ENCODE measurements around the gene PARD3. TPM values are rescaled to one million over a fixed set of nuclear protein-coding genes. Genes with fewer than 3 reads are reported as not detected.

PARD3 gene
- total and polyA plus RNA-seq, 10 of the 15 experiments (the other 5 are each of a cell fraction or from before 2014, with no cell fraction given) = 2.6 to 43.1 (median 13.9) TPM

GRCh38 chr10:34476608-34477007 lies 338.5 kb downstream of the PARD3 start (continued):
- TF ChIP-seq MTA2 (IDR thresholded peaks at IDR 0.05; ENCODE audit: low read depth) (no peak), SMC3 (IDR thresholded peaks at IDR 0.05; ENCODE audit: borderline replicate concordance, low read length) (no peak), BRCA1 (IDR thresholded peaks at IDR 0.05; ENCODE audit: low read depth, low read length) (no peak), POU2F2 (IDR thresholded peaks at IDR 0.05; ENCODE audit: borderline replicate concordance, low read depth, low read length) (no peak)

GRCh38 chr10:34475786-34476185 lies 339.3 kb downstream of the PARD3 start:
- Histone ChIP-seq H3K4me2 (ENCODE audit: control insufficient read depth, insufficient read depth) (no peak overlapping the region), H3K9ac (ENCODE audit: control insufficient read depth, insufficient read depth, low read length) (no peak overlapping the region), H3K4me3 (no peak overlapping the region), H3K27ac (ENCODE audit: control insufficient read depth, insufficient read depth) (no peak overlapping the region), H3K36me3 (ENCODE audit: control insufficient read depth in 2 of 2, insufficient read depth in 2 of 2, low read length in 1 of 2) (no peaks in the 10 kb centered on the region), H2AFZ (ENCODE audit: control insufficient read depth, low read depth, low read length) (no peak overlapping the region), H3K27me3 (replicated peaks in 1 of 2; ENCODE audit: control insufficient read depth in 2 of 2, insufficient read depth in 2 of 2, low read length in 1 of 2) (no peaks in the 10 kb centered on the region), H4K20me1 (ENCODE audit: control insufficient read depth, insufficient read depth) (no peaks in the 10 kb centered on the region), H3K9me3 (replicated peaks; ENCODE audit: control insufficient read depth, insufficient read depth, low read length) (no peaks in the 10 kb centered on the region), H3K4me1 (ENCODE audit: control insufficient read depth, insufficient read depth, low read length) (no peaks in the 10 kb centered on the region), H3K79me2 (ENCODE audit: control insufficient read depth, insufficient read depth, low read length) (no peaks in the 10 kb centered on the region)
- DNase-seq (ENCODE audit: low read depth, low spot score) (no peak), ATAC-seq (no peak), FAIRE-seq (no peak)
- POLR2A ChIA-PET = interaction anchor here (0.9 kb wide), 1 partner anchor 30 kb away, joined by 4 read pairs; no protein-coding TSS in a partner anchor
- SMC1A ChIA-PET (ENCODE audit: uncharacterized antibody, unreplicated experiment) = interaction anchor here (0.9 to 3.2 kb wide), 8 partner anchors 9 to 137 kb away, joined by 3 to 15 read pairs (median 4); no protein-coding TSS in a partner anchor
- 39% methylated on average over 5 of the region's 5 CpGs for WGBS (ENCODE audit: insufficient coverage, insufficient replicate concordance, low lambda C conversion rate, missing lambda C conversion rate)
- intact Hi-C loops (cut with micrococcal nuclease; ENCODE audit: unreplicated experiment) = no loop called here
- TF ChIP-seq EED (IDR thresholded peaks at IDR 0.05; ENCODE audit: low read depth) = no peak
- no peak for TF ChIP-seq HCFC1 (IDR thresholded peaks at IDR 0.05; ENCODE audit: low read length)
- TF ChIP-seq SREBF2 (IDR thresholded peaks at IDR 0.05; ENCODE audit: low read length) = no peak
- TF ChIP-seq NR2F1 (conservative IDR thresholded peaks at IDR 0.05) = no peak
- no peak for TF ChIP-seq SMC3 (IDR thresholded peaks at IDR 0.05; ENCODE audit: borderline replicate concordance, low read length)
- no peak for TF ChIP-seq IRF3 (IDR thresholded peaks at IDR 0.05)
- no peak for TF ChIP-seq JUND (IDR thresholded peaks at IDR 0.05; ENCODE audit: low read depth, low read length)
- TF ChIP-seq RELA (IDR thresholded peaks at IDR 0.05; ENCODE audit: borderline replicate concordance, partially characterized antibody) = no peak
- TF ChIP-seq NR2C2 (IDR thresholded peaks at IDR 0.05; ENCODE audit: borderline replicate concordance, control insufficient read depth, insufficient read length, low read depth) = no peak
- no peak for TF ChIP-seq PAX8 (IDR thresholded peaks at IDR 0.05)
- TF ChIP-seq ELK1 (IDR thresholded peaks at IDR 0.05; ENCODE audit: low read depth, low read length) = no peak
- no peak for TF ChIP-seq SUPT20H (IDR thresholded peaks at IDR 0.05; ENCODE audit: borderline replicate concordance, control insufficient read depth, low read depth, low read length)
- TF ChIP-seq SMARCA5 (IDR thresholded peaks at IDR 0.05) = no peak
- TF ChIP-seq CBX5 (IDR thresholded peaks at IDR 0.05; ENCODE audit: low read depth) = no peak
- no peak for TF ChIP-seq POLR2AphosphoS5 (IDR thresholded peaks at IDR 0.05; ENCODE audit: low read length)
- no peak for TF ChIP-seq IRF5 (IDR thresholded peaks at IDR 0.05; ENCODE audit: borderline replicate concordance)
- TF ChIP-seq CREB1 (IDR thresholded peaks at IDR 0.05; ENCODE audit: low read depth) = no peak
- no peak for TF ChIP-seq SPI1 (IDR thresholded peaks at IDR 0.05; ENCODE audit: borderline replicate concordance, insufficient read depth, low read depth, low read length)
- CTCF ChIA-PET = interaction anchor here (0.8 to 1.9 kb wide), 4 partner anchors 10 to 23 kb away, joined by 3 to 5 read pairs (median 4); no protein-coding TSS in a partner anchor
- in situ Hi-C loops (cut with MboI) = no loop called here
- BruUV-seq (replicated peaks) = no TSS peak
- RAD21 ChIA-PET (ENCODE audit: unreplicated experiment) = no interaction called here

All from GM12878 (cell line).